Posterior cingulate gyrus (tissue), 11 donors: Measurements from ENCODE around the gene DGKH.

ENCODE experiments used
- DNase-seq, 10 donors: peaks; one replicate each; pipeline versions ENCODE4 v3.0.0 to v3.0.0-alpha.2; 2020 to 2021; ENCODE audit warnings: mixed read lengths in 3 of 10
- intact Hi-C: fragments of 100-400 bp; cut with DNase I; formaldehyde crosslinking; loops from one replicate; pipeline ENCODE4 v1.15.1; 2023

The DGKH gene

GRCh38 chr13:42048342-42048683 is at the start of gene DGKH:
Gene DGKH (plus strand): TSS chr13:42048648. CDS start chr13:42048774, 126 bp downstream.
- intact Hi-C loops: loop anchor here (5.0 to 10.0 kb wide), 3 partner anchors 86 to 594 kb away; partner anchors contain the start of genes AKAP11, RGCC and VWA8
- DNase-seq: peak in 1 of 10 donors; percentile 80

- intact Hi-C loops: no loop called here
- DNase-seq: no peak
Observed at GRCh38 chr13:42000846-42001245, 47.6 kb upstream of the DGKH start.

GRCh38 chr13:42001580-42001979 is 46.9 kb upstream of the DGKH start:
- intact Hi-C loops: no loop called here
- no peak for DNase-seq

GRCh38 chr13:42002066-42002465 is 46.4 kb upstream of the DGKH start:
- no peak for DNase-seq

GRCh38 chr13:42007844-42008243 is 40.6 kb upstream of the DGKH start:
- no peak for DNase-seq

More at GRCh38 chr13:42002066-42002465, 46.4 kb upstream of the DGKH start:
- intact Hi-C loops: no loop called here

GRCh38 chr13:42009057-42009456 is 39.4 kb upstream of the DGKH start:
- intact Hi-C loops: no loop called here
- no peak for DNase-seq

More at GRCh38 chr13:42007844-42008243, 40.6 kb upstream of the DGKH start:
- intact Hi-C loops: no loop called here

- no peak for DNase-seq
- intact Hi-C loops: no loop called here
Observed at GRCh38 chr13:42011601-42012350, 36.7 kb upstream of the DGKH start.

- no peak for DNase-seq
- intact Hi-C loops: no loop called here
Observed at GRCh38 chr13:42014119-42014518, 34.3 kb upstream of the DGKH start.

GRCh38 chr13:42017264-42017663 is 31.2 kb upstream of the DGKH start:
- DNase-seq: no peak
- intact Hi-C loops: no loop called here

- intact Hi-C loops: no loop called here
- no peak for DNase-seq
Observed at GRCh38 chr13:42021851-42022250, 26.6 kb upstream of the DGKH start.

GRCh38 chr13:42022336-42022735 is 26.1 kb upstream of the DGKH start:
- DNase-seq: no peak
- intact Hi-C loops: no loop called here

GRCh38 chr13:42022796-42023493 is 25.5 kb upstream of the DGKH start:
- intact Hi-C loops: no loop called here
- no peak for DNase-seq

- intact Hi-C loops: no loop called here
- DNase-seq: no peak
Observed at GRCh38 chr13:42027286-42027685, 21.2 kb upstream of the DGKH start.

GRCh38 chr13:42028113-42028799 is 20.2 kb upstream of the DGKH start:
- DNase-seq: no peak
- intact Hi-C loops: no loop called here

- no peak for DNase-seq
- intact Hi-C loops: no loop called here
Observed at GRCh38 chr13:42035905-42036521, 12.4 kb upstream of the DGKH start.

GRCh38 chr13:42036711-42037110 is 11.7 kb upstream of the DGKH start:
- intact Hi-C loops: no loop called here
- DNase-seq: no peak

- intact Hi-C loops: no loop called here
- no peak for DNase-seq
Observed at GRCh38 chr13:42038661-42039456, 9.6 kb upstream of the DGKH start.

GRCh38 chr13:42039457-42039945 is 8.9 kb upstream of the DGKH start:
- intact Hi-C loops: no loop called here
- peak in 1 of 10 donors; percentile 49 for DNase-seq

GRCh38 chr13:42039946-42040729 is 8.3 kb upstream of the DGKH start:
- intact Hi-C loops: loop anchor here (1.0 to 10.0 kb wide), 4 partner anchors 9 to 585 kb away; partner anchors contain the start of genes AKAP11 and RGCC
- peak; percentile 75 to 97 (median 84) for DNase-seq
